ENCODE results near the gene NSUN7.
"Not testable (repeated sequence)": the region's sequence is repeated elsewhere in the genome, so short reads cannot be mapped to it uniquely, and the experiment has no call there.

The NSUN7 gene

GRCh38 chr4:40737879-40738278 lies 11.9 kb upstream of the NSUN7 start:
- no peak for DNase-seq

GRCh38 chr4:40739347-40739746 lies 10.4 kb upstream of the NSUN7 start:
- DNase-seq = no peak

GRCh38 chr4:40744218-40744617 lies 5.5 kb upstream of the NSUN7 start:
- DNase-seq = no peak

- DNase-seq = no peak
Measured at GRCh38 chr4:40745285-40745984, 4.3 kb upstream of the NSUN7 start.

GRCh38 chr4:40747207-40747835 lies 2.4 kb upstream of the NSUN7 start:
- DNase-seq = no peak

GRCh38 chr4:40750461-40751258 lies 905 bp downstream of the NSUN7 start:
- no peak for DNase-seq

- no peak for DNase-seq
Measured at GRCh38 chr4:40755616-40756015, 5.9 kb downstream of the NSUN7 start.

GRCh38 chr4:40763228-40763716 lies 13.5 kb downstream of the NSUN7 start:
- DNase-seq = no peak

- DNase-seq = no peak
Measured at GRCh38 chr4:40769266-40769665, 19.5 kb downstream of the NSUN7 start.

- DNase-seq = no peak
Measured at GRCh38 chr4:40778090-40778489, 28.3 kb downstream of the NSUN7 start.

- no peak for DNase-seq
Measured at GRCh38 chr4:40782876-40783275, 33.1 kb downstream of the NSUN7 start.

GRCh38 chr4:40785727-40786126 lies 36.0 kb downstream of the NSUN7 start:
- no peak for DNase-seq

- DNase-seq = no peak
Measured at GRCh38 chr4:40788331-40788730, 38.6 kb downstream of the NSUN7 start.

- no peak for DNase-seq
Measured at GRCh38 chr4:40789031-40789430, 39.3 kb downstream of the NSUN7 start.

- no peak for DNase-seq
Measured at GRCh38 chr4:40789771-40790170, 40.0 kb downstream of the NSUN7 start.

GRCh38 chr4:40800064-40800463 lies 50.3 kb downstream of the NSUN7 start:
- DNase-seq = no peak

- no peak for DNase-seq
Measured at GRCh38 chr4:40804598-40804997, 54.8 kb downstream of the NSUN7 start.

GRCh38 chr4:40808926-40809457 lies 59.2 kb downstream of the NSUN7 start:
- DNase-seq = no peak

- DNase-seq = no peak
Measured at GRCh38 chr4:40811956-40812355, 62.2 kb downstream of the NSUN7 start.

- no peak for DNase-seq
Measured at GRCh38 chr4:40812386-40812785, 62.6 kb downstream of the NSUN7 start.

- no peak for DNase-seq
Measured at GRCh38 chr4:40812856-40813255, 63.1 kb downstream of the NSUN7 start.

- DNase-seq = not testable (repeated sequence)
Measured at GRCh38 chr4:40817157-40817556, 67.4 kb downstream of the NSUN7 start.

- no peak for DNase-seq
Measured at GRCh38 chr4:40820101-40820500, 70.3 kb downstream of the NSUN7 start.

Measured in C1 segment of cervical spinal cord (tissue), 14 donors.